IMR-90 (cell line): ENCODE data around the gene ADCY2. TPM values are rescaled to one million over a fixed set of nuclear protein-coding genes. Genes with fewer than 3 reads are reported as not detected.

Experiments used
- ATAC-seq: fragments of 200-7000 bp; cut with Tn5 transposase; 2 replicates; pipeline ENCODE4 v1.9.1; 2020; ENCODE audit warnings: low read depth, mild to moderate bottlenecking, moderate library complexity
- BruUV-seq: library from RNA; stranded (reverse); fragments of 400-500 nt; replicated peaks from 2 replicates; lab custom pipeline; 2021; lab: Mats Ljungman, UMichigan
- CTCF ChIA-PET: fragments of 300-600 bp; formaldehyde crosslinking; extraction: SDS; loops from one replicate; lab custom pipeline; 2021; ENCODE audit warnings: antibody characterized with exemption; lab: Yijun Ruan, JAX
- POLR2A ChIA-PET: fragments of 300-600 bp; sonication (Branson Sonifier 250); formaldehyde crosslinking; loops from one replicate; lab custom pipeline; 2022; ENCODE audit warnings: antibody characterized with exemption; ENCODE audit not compliant: unreplicated experiment; lab: Charles Lee
- DNase-seq: peaks from one replicate; pipeline ENCODE4 v3.0.0; 2013
- H2AFZ ChIP-seq: replicated peaks from 2 replicates; pipeline ENCODE3; 2013; ENCODE audit warnings: low read length, mild to moderate bottlenecking; ENCODE audit not compliant: poor library complexity
- H2AK5ac ChIP-seq: 2 replicates; pipeline ENCODE4 v1.6.1; 2013; ENCODE audit warnings: low read depth, low read length, inconsistent platforms
- H2AK9ac ChIP-seq: replicated peaks from 2 replicates; pipeline ENCODE3; 2013; ENCODE audit warnings: mild to moderate bottlenecking, low read depth, low read length, moderate library complexity; ENCODE audit not compliant: poor library complexity
- H2BK120ac ChIP-seq: 2 replicates; pipeline ENCODE4 v1.6.1; 2013; ENCODE audit warnings: low read depth, low read length, inconsistent platforms
- H2BK15ac ChIP-seq: 3 replicates; pipeline ENCODE4 v1.6.1; 2013; ENCODE audit warnings: low read depth, low read length, inconsistent platforms
- H2BK20ac ChIP-seq: 2 replicates; pipeline ENCODE4 v1.6.1; 2013; ENCODE audit warnings: low read depth, mild to moderate bottlenecking, inconsistent platforms, low read length, moderate library complexity
- H2BK5ac ChIP-seq: 2 replicates; pipeline ENCODE4 v1.6.1; 2013; ENCODE audit warnings: mild to moderate bottlenecking, low read depth, low read length, inconsistent platforms; ENCODE audit not compliant: poor library complexity, severe bottlenecking
- H3K14ac ChIP-seq: replicated peaks from 2 replicates; pipeline ENCODE4 v1.6.1; 2013; ENCODE audit warnings: low read depth, low read length, inconsistent platforms
- H3K18ac ChIP-seq: 2 replicates; pipeline ENCODE4 v1.6.1; 2013; ENCODE audit warnings: low read depth, low read length, control low read depth
- H3K23ac ChIP-seq: 2 replicates; pipeline ENCODE4 v1.6.1; 2013; ENCODE audit warnings: low read depth, low read length, inconsistent platforms
- H3K27ac ChIP-seq: 2 replicates; pipeline ENCODE4 v1.5.1; 2013; ENCODE audit warnings: mild to moderate bottlenecking, control low read depth, low read length; ENCODE audit not compliant: insufficient read depth
- H3K27me3 ChIP-seq: 2 replicates; pipeline ENCODE4 v1.6.1; 2013; ENCODE audit warnings: low read length; ENCODE audit not compliant: control insufficient read depth, insufficient read depth
- H3K36me3 ChIP-seq: 2 replicates; pipeline ENCODE4 v1.6.1; 2013; ENCODE audit warnings: low read length, mixed read lengths; ENCODE audit not compliant: control insufficient read depth, insufficient read depth
- H3K4ac ChIP-seq: 2 replicates; pipeline ENCODE4 v1.6.1; 2013; ENCODE audit warnings: low read depth, low read length, inconsistent platforms
- H3K4me1 ChIP-seq: 2 replicates; pipeline ENCODE4 v1.6.1; 2013; ENCODE audit warnings: low read length, mixed read lengths; ENCODE audit not compliant: control insufficient read depth, insufficient read depth
- H3K4me2 ChIP-seq: 2 replicates; pipeline ENCODE4 v1.6.1; 2013; ENCODE audit warnings: low read depth, mild to moderate bottlenecking, control low read depth, low read length, moderate library complexity
- H3K4me3 ChIP-seq: 2 replicates; pipeline ENCODE4 v1.5.1; 2013; ENCODE audit warnings: low read depth, mild to moderate bottlenecking, control low read depth, low read length, moderate library complexity; ENCODE audit not compliant: insufficient read depth
- H3K56ac ChIP-seq: 2 replicates; pipeline ENCODE4 v1.6.1; 2013; ENCODE audit warnings: low read length, inconsistent platforms; ENCODE audit not compliant: insufficient read depth; ENCODE audit errors: extremely low read depth
- H3K79me1 ChIP-seq, 2 experiments: 2 replicates each; pipeline ENCODE4 v1.6.1; 2013; ENCODE audit warnings: low read length in 2 of 2, inconsistent platforms in 1 of 2, low read depth in 1 of 2
- H3K9ac ChIP-seq: 2 replicates; pipeline ENCODE4 v1.6.1; 2013; ENCODE audit warnings: low read depth, low read length, control low read depth
- H3K9me1 ChIP-seq: 2 replicates; pipeline ENCODE4 v1.6.1; 2013; ENCODE audit warnings: low read length, inconsistent platforms; ENCODE audit not compliant: insufficient read depth
- H3K9me3 ChIP-seq: 2 replicates; pipeline ENCODE4 v1.6.1; 2013; ENCODE audit warnings: low read length; ENCODE audit not compliant: control insufficient read depth, insufficient read depth
- H4K20me1 ChIP-seq: 2 replicates; pipeline ENCODE4 v1.6.1; 2013; ENCODE audit warnings: low read length, inconsistent platforms; ENCODE audit not compliant: insufficient read depth
- H4K5ac ChIP-seq: 2 replicates; pipeline ENCODE4 v1.6.1; 2013; ENCODE audit warnings: mild to moderate bottlenecking, low read depth, low read length, control low read depth
- H4K8ac ChIP-seq, 2 experiments: 2 replicates each; pipeline ENCODE4 v1.6.1; 2013; ENCODE audit warnings: low read depth in 2 of 2, low read length in 2 of 2, control low read depth in 1 of 2, inconsistent platforms in 1 of 2
- H4K91ac ChIP-seq: 2 replicates; pipeline ENCODE4 v1.6.1; 2013; ENCODE audit warnings: low read depth, low read length, inconsistent platforms; ENCODE audit not compliant: insufficient read depth
- CEBPB ChIP-seq: IDR thresholded peaks from 2 replicates; pipeline ENCODE4 v1.6.1; 2012; ENCODE audit warnings: low read depth, low read length, improper control_type of control experiment
- CTCF ChIP-seq: conservative IDR thresholded peaks from 2 replicates; pipeline ENCODE4 v1.5.1; 2012; ENCODE audit warnings: mild to moderate bottlenecking, low read depth, low read length, improper control_type of control experiment
- FOS ChIP-seq: fragments of 150-350 bp; IDR thresholded peaks from 2 replicates; pipeline ENCODE4 v1.6.1; 2016; ENCODE audit warnings: low read depth, low read length
- MAZ ChIP-seq: IDR thresholded peaks from 2 replicates; pipeline ENCODE4 v1.6.1; 2012; ENCODE audit warnings: low read depth, mild to moderate bottlenecking, low read length, improper control_type of control experiment, moderate library complexity, borderline replicate concordance
- MXI1 ChIP-seq: IDR thresholded peaks from 2 replicates; pipeline ENCODE4 v1.6.1; 2012; ENCODE audit warnings: low read depth, mild to moderate bottlenecking, low read length, moderate library complexity, borderline replicate concordance
- NFE2L2 ChIP-seq: fragments of 150-350 bp; IDR thresholded peaks from 2 replicates; pipeline ENCODE4 v1.6.1; 2016; ENCODE audit warnings: low read depth, mild to moderate bottlenecking, low read length
- POLR2A ChIP-seq: IDR thresholded peaks from 2 replicates; pipeline ENCODE4 v1.6.1; 2012; ENCODE audit warnings: mild to moderate bottlenecking, low read depth, low read length
- RAD21 ChIP-seq: IDR thresholded peaks from 2 replicates; pipeline ENCODE4 v1.6.1; 2012; ENCODE audit warnings: low read length, improper control_type of control experiment
- SMC3 ChIP-seq: fragments of 150-350 bp; IDR thresholded peaks from 2 replicates; pipeline ENCODE4 v1.6.1; 2016; ENCODE audit warnings: low read depth, mild to moderate bottlenecking, antibody characterized with exemption, low read length, moderate library complexity
- WGBS, 2 experiments: methylation state at CpG; one replicate each; pipeline versions ENCODE4 v1.1.5 to v1.1.7; 2013; ENCODE audit warnings: missing lambda C conversion rate in 2 of 2; ENCODE audit not compliant: insufficient read length in 1 of 2; ENCODE audit errors: extremely low coverage in 2 of 2; 5-methylcytosine and 5-hydroxymethylcytosine counted together
- dilution Hi-C: fragments of 300-500 bp; cut with HindIII; formaldehyde crosslinking; loops from one replicate; pipeline ENCODE4 v1.14.3; 2018; ENCODE audit warnings: low sequenced_read_pairs; ENCODE audit not compliant: unreplicated experiment
- in situ Hi-C: fragments of 300-500 bp; cut with MboI; formaldehyde crosslinking; loops from 3 replicates; pipeline ENCODE4 v1.14.3; 2019; ENCODE audit warnings: low sequenced_read_pairs, inconsistent platforms, mixed read lengths
- intact Hi-C: fragments of 100-400 bp; cut with micrococcal nuclease; formaldehyde crosslinking; loops from 2 replicates; pipeline ENCODE4 v1.10.0; 2022
- polyA plus RNA-seq, 3 experiments: library from polyadenylated mRNA; depleted of rRNA; stranded (reverse); fragments of >200 nt; gene quantifications; 2 replicates each; pipeline ENCODE4 v1.2.3, GENCODE V29; 2012; ENCODE audit warnings: low replicate concordance in 1 of 3
- total RNA-seq: library from RNA; depleted of rRNA; stranded (reverse); fragments of >200 nt; gene quantifications from 2 replicates; pipeline ENCODE4 v1.2.3, GENCODE V29; 2012

ADCY2 gene
- total and polyA plus RNA-seq, 2 of the 4 experiments (the other 2 are of a cell fraction): not detected

GRCh38 chr5:7813007-7813406 is 417.1 kb downstream of the ADCY2 start:
- no TSS peak for BruUV-seq

More at GRCh38 chr5:7813007-7813406, 417.1 kb downstream of the ADCY2 start:
- Histone ChIP-seq H2BK20ac (no peak overlapping the region), H3K9ac (no peak overlapping the region), H3K79me1 (no peaks in the 10 kb centered on the region), H3K4ac (no peak overlapping the region), H3K4me2 (no peak overlapping the region), H2BK5ac (no peak overlapping the region), H3K56ac (no peak overlapping the region), H3K27ac (no peak overlapping the region), H3K4me1 (no peaks in the 10 kb centered on the region), H3K23ac (no peak overlapping the region), H2BK120ac (no peak overlapping the region), H2AK9ac (no peak overlapping the region), H3K36me3 (no peaks in the 10 kb centered on the region), H4K20me1 (no peaks in the 10 kb centered on the region), H2BK15ac (no peak overlapping the region), H2AFZ (no peak overlapping the region), H3K18ac (no peak overlapping the region), H2AK5ac (no peak overlapping the region), H4K91ac (no peak overlapping the region), H3K27me3 (no peaks in the 10 kb centered on the region), H3K4me3 (no peak overlapping the region), H4K5ac (no peak overlapping the region), H3K14ac (no peak overlapping the region), H3K9me1 (no peaks in the 10 kb centered on the region), H3K9me3 (no peaks in the 10 kb centered on the region), H4K8ac (no peak overlapping the region)
- no peak for DNase-seq
- POLR2A ChIA-PET: no interaction called here
- WGBS, 2 experiments: no CpG with 5 or more reads among the region's 2 CpGs
- ATAC-seq: no peak
- CTCF ChIA-PET: no interaction called here
- in situ Hi-C loops: no loop called here
- TF ChIP-seq SMC3 (no peak), CEBPB (no peak), MAZ (no peak), RAD21 (no peak), FOS (no peak), CTCF (no peak), NFE2L2 (no peak), MXI1 (no peak), POLR2A (no peak)
- intact Hi-C loops: no loop called here
- dilution Hi-C loops: no loop called here
